GM12892 (cell line): Measurements from ENCODE around the gene DHX34.

Source experiments
- POLR2A ChIP-seq: IDR thresholded peaks from 2 replicates; pipeline ENCODE4 v1.6.1; 2011; ENCODE audit warnings: low read depth, low read length, control low read depth
- POLR2AphosphoS5 ChIP-seq: IDR thresholded peaks from 2 replicates; pipeline ENCODE4 v1.6.1; 2011; ENCODE audit warnings: low read depth, low read length, control low read depth
- TAF1 ChIP-seq: IDR thresholded peaks from 2 replicates; pipeline ENCODE4 v1.6.1; 2011; ENCODE audit warnings: low read depth, mild to moderate bottlenecking, control low read depth, low read length, borderline replicate concordance

- no peak for TF ChIP-seq POLR2AphosphoS5
- TF ChIP-seq POLR2A: no peak
- no peak for TF ChIP-seq TAF1
Observed at GRCh38 chr19:47391510-47392223, 42.6 kb downstream of the DHX34 start.
